NCI-H146 treated with DMSO at 0.1 percent for 48 hours (cell line): Measurements from ENCODE around the gene USP47.

Experiments
- DNase-seq: peaks from one replicate; lab custom pipeline; 2025; ENCODE audit not compliant: unreplicated experiment; lab: John Stamatoyannopoulos, UW

USP47 gene

GRCh38 chr11:11929920-11930319 lies 88.1 kb downstream of the USP47 start:
- DNase-seq: no peak

DNA sequence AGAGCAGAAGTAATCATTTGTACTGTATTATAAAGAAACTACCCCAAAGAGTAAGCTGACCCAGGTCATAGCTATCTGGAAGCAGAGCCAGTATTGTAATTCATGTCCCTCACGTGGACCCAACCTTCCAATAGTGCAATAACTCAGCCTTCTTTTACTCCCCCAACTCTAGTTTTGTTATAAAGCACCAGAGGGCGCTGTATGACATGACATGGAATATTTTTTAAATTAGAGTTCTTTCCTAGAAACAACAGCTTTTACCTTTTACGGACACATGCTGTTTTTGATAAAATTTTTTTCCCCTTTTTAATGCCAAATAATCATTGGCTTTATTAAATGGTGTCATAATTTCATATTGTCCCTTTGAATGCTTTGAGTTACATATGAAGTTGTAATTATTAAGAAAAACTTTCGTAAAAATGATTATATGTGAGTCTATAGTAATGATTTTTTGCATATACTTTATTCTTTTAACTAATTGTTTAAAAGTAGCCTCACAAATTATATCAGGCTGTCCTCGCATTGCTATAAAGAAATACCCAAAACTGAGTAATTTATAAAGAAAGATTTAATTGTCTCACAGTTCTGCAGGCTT lies 89.8 kb downstream of the USP47 start:
- DNase-seq: peak; percentile 21

DNA sequence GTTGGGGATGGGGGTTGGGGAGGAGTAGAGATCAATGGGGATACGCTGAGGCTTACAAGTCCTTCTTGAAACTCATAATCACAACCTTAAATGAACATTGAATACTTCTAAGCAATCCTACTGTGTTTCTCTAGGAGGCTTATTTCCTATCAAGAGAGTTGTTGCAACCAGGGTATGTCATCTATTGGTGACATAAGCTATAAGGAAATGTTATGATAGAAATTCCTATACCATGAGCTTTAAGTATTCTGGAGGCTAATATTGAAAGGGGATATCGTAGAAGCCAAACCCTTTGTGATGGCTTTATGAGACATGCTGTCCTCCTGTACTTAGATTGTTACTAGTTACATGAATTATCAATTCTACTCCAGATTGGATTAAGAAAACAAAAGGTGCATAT lies 93.8 kb downstream of the USP47 start:
- DNase-seq: no peak

DNA sequence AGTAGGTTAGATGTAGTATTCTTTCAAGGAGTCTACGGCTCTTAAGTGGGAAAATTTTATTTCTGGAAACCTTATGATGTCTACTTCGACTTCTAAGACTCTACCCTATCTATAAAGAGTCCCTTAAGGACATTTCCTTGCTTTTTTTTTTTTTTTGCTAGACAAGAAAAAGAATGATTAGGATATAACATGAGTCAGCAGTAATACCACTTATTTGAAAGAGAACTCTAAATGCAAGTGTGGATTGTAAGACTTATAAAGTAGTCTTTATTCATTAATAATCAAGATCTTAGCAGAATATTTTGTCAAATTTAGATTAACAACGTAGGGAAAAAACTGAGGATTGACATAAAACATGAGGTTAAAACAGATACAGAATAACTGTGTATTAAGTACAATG lies 95.7 kb downstream of the USP47 start:
- no peak for DNase-seq

DNA sequence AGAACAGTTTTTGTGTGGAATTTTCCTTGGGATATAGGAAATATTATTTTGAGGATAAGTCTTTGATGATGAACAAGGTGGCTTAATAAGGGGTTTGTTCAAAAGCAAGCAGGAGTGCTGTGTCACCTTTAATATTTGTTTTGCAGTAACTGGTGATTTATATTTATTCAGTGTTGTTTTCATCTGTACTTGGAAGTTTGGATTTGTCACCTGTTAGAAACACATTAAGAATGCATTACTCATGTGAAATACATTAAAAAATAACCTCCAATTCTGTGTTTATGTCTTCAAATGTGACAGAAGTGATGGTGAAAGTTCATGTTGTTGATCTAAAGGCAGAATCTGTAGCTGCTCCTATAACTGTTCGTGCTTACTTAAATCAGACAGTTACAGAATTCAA lies 96.2 kb downstream of the USP47 start:
- DNase-seq: no peak

DNA sequence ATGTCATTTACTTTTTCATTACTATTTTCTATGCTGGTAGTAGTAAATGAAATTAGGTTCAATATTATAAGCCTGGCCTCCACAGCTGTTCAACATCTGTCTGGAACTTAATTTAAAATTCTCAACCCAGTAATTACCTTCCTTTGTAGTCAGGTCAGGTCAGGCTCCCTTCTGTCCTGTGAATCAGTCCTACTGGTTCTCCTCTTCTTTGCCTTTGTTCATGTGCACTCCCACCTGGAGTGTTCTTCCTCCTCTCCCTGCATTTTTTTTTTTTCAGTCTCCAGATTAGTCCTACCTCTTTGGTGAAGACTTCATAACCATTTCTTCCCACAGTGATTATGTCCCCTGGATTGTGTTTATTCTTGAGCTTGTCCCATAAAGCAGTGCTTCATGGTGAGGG lies 98.8 kb downstream of the USP47 start:
- DNase-seq: peak; percentile 47

DNA sequence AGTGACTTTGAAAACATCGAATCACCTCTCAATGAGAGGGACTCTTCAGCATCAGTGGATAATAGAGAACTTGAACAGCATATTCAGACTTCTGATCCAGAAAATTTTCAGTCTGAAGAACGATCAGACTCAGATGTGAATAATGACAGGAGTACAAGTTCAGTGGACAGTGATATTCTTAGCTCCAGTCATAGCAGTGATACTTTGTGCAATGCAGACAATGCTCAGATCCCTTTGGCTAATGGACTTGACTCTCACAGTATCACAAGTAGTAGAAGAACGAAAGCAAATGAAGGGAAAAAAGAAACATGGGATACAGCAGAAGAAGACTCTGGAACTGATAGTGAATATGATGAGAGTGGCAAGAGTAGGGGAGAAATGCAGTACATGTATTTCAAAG lies 100.9 kb downstream of the USP47 start:
- no peak for DNase-seq

- no peak for DNase-seq
Observed at GRCh38 chr11:11944444-11944843, 102.7 kb downstream of the USP47 start.

DNA sequence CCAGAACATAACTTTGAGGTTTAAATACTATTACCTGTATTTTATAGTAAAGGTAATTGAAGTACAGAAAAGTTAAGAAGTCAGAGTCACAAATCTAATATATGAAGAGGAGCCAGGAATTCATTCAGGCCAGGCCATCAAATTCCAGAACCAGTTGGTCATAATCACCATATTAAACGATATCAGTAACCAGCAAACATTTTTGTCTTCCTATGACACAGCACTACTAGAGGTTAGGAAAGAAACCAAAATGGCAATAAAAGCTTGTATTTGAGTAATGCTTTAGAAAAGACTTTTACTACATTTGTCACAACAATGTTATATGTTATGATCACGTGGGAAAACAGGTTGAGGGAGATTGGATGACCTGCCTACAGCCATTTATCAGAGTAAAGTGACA lies 104.4 kb downstream of the USP47 start:
- no peak for DNase-seq

DNA sequence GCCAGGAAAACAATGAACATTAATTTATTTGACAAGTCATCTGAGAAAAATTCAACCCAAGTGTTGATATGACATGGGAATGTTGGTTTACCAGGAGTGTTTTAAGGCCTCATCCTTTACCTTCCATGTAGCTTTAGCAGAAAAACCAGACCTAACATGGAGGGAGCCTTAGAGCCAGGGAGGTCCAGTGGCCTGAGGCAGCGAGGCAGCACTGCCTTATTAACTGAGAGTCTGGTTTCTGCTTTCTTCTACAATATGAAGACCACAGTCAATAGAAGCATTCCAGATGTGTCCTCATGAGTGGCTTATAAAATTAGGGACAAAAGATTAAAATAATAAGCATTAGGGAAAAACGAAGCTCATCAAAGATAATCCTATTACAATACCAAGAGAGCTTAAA lies 105.1 kb downstream of the USP47 start:
- DNase-seq: no peak

GRCh38 chr11:11947825-11948224 lies 106.1 kb downstream of the USP47 start:
- no peak for DNase-seq

GRCh38 chr11:11948242-11948947 lies 106.6 kb downstream of the USP47 start:
- no peak for DNase-seq

DNA sequence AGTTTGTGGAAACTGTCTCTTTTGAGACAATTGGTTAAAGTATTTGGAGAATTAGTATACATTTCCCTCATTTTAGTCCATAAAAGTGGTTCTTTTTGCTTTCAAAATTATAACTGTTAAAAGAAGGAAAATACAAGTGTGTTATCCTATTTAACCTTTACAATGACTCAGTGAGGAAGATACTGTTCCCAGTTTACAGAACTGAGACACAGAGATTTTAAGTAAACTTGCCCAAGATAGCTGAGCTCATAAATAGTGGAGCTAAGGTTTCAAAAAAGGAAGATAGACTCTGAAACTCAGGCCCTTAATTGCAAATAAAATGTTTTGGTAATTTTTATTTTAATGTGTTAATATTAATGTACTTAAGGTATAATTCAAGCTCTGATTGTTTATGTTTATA lies 107.7 kb downstream of the USP47 start:
- no peak for DNase-seq

- no peak for DNase-seq
Observed at GRCh38 chr11:11952036-11952435, 110.3 kb downstream of the USP47 start.

GRCh38 chr11:11956006-11956405 lies 114.2 kb downstream of the USP47 start:
- DNase-seq: no peak

- DNase-seq: no peak
Observed at GRCh38 chr11:11958403-11959231, 116.8 kb downstream of the USP47 start.

DNA sequence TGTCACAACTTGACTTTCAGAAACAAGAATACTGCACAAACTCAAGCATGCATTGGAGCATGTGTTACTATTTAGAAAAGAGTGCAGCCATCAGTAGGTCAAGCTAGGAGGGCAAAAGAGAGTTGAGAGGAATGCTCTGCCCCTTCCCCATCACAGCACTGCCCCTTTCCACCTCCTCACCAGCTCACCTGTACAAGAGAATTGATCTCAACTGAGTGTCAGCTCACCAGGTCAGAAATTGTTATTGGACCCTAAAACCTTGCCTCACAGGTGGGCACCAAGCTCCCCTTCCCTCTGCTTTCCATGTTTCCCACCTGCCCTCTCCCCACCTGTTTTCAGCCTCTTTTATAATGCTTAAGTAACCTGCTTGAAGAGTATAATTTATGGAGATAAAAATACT lies 117.8 kb downstream of the USP47 start:
- DNase-seq: no peak

GRCh38 chr11:11960687-11961086 lies 118.9 kb downstream of the USP47 start:
- no peak for DNase-seq

DNA sequence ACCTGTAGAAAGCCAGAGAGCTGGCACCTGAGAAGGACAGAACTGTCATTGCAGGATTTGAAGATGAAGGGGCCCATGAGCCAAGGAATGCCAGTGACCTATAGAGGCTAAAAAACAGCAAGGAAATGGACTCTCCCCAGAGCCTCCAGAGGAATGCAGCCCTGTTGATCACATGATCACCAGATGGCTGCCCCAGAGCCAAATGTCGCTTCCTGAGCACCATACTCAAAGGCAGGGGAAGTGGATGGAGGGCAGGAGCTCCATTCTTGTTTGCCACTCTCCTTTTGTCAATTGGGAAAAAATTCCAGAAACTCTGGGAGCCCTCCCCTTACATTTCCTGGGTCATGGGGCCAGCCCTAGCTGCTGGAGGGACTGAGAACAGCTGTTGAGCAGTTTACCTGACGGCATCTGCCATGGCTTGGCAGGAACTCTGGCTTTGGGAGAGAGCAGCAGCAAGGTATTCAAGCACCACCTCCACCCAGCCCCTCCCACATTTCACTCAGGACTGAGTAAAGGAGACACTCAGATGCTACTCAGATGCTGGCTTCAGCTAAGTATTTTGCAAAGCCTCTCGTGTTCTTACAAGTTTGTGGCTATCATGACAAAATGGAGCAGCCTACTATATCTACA lies 119.7 kb downstream of the USP47 start:
- DNase-seq: no peak

DNA sequence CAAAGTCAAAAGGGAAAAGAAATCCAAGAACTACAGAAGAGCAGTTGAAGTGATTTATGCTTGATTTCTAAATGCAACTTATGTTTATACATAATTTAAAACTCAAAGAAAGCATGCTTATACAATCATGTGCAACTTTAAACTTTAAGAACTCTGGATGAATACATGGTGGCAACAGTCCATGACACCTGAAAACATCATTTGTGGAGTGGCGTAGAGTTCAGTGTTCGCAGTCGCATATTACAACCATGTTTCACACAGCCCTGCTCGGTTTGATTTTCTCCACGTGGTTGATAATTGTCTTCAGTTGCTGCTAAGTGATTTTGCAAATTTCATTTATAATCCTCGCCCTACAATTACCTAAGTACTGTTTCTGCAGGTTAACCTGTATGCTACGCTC lies 121.3 kb downstream of the USP47 start:
- DNase-seq: no peak

- no peak for DNase-seq
Observed at GRCh38 chr11:11963842-11964773, 122.3 kb downstream of the USP47 start.
